ENCODE data around the gene COA8.

Gene COA8

DNA sequence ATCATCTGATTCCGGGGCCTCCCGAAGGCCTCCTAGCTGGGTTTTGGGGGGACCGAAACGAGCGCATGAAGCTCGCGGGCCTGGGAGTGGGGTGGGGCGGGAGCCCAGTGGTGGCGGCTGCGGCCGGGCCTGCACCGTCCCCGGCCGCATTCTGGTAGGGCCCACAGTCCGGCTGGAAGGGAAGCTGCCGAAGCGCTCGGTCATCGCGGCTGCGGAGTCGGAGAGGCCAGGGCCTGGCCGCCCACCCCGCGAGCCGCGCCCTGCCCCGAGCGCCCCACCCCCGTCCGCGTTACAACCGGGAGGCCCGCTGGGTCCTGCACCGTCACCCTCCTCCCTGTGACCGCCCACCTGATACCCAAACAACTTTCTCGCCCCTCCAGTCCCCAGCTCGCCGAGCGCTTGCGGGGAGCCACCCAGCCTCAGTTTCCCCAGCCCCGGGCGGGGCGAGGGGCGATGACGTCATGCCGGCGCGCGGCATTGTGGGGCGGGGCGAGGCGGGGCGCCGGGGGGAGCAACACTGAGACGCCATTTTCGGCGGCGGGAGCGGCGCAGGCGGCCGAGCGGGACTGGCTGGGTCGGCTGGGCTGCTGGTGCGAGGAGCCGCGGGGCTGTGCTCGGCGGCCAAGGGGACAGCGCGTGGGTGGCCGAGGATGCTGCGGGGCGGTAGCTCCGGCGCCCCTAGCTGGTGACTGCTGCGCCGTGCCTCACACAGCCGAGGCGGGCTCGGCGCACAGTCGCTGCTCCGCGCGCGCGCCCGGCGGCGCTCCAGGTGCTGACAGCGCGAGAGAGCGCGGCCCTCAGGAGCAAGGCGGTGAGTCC lies 66.1 kb downstream of the COA8 start, which contains the start of gene KLC1:
TSS of gene KLC1 (plus strand) at position 528 of the 819 bp plus-strand sequence. CDS start 25,354 bp downstream, outside the sequence.
- H3K36me3 ChIP-seq (ENCODE audit: control insufficient read depth, insufficient read depth, low read length) = no peaks in the 10 kb centered on the region
- no peaks in the 10 kb centered on the region for H3K9me3 ChIP-seq (ENCODE audit: control insufficient read depth, insufficient read depth, low read length)
- H3K27me3 ChIP-seq (ENCODE audit: control insufficient read depth, insufficient read depth, low read length) = no peaks in the 10 kb centered on the region
- peaks cover 8% of the 10 kb centered on the region for H3K4me1 ChIP-seq (ENCODE audit: control insufficient read depth, insufficient read depth, low read length)
- H3K9ac ChIP-seq (ENCODE audit: low read depth, low read length) = peak within 1 kb of the TSS; percentile 85
- H3K4me3 ChIP-seq (ENCODE audit: low read depth, low read length) = peak within 1 kb of the TSS; percentile 88

DNA sequence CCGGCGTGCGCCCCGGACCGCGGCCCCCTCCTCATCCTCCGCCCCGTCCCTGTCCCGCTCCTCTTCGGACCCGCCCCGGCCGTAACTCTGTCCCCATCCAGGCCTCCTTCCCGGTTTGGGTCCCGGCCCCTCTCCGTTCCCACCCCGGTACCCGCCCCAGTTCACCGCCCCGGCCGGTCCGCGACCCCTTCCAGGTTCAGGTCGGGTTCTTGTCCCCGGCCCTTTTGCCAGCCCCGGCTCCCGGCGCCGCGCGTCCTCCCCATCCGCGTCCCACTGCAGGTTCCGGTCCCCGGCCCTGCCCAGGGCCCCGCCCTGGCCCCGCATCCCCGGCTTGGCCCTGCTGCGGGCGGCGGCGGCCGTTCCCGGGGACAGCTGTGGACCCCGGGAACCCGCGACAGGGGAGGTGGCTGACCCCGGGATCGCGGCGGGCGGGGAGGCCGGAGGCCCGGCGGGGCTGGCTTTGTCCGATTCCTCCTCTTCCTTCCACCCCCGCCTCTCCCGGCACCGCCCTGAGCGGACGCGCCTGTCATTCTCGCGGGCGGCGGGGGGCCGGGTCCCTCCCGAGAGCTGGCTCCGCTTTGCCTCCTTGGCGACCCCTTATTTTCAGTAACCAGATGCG lies 66.9 kb downstream of the COA8 start:
- peak overlapping the region; percentile 85 for H3K9ac ChIP-seq (ENCODE audit: low read depth, low read length)
- peaks cover 8% of the 10 kb centered on the region for H3K4me1 ChIP-seq (ENCODE audit: control insufficient read depth, insufficient read depth, low read length)
- no peaks in the 10 kb centered on the region for H3K36me3 ChIP-seq (ENCODE audit: control insufficient read depth, insufficient read depth, low read length)
- no peaks in the 10 kb centered on the region for H3K27me3 ChIP-seq (ENCODE audit: control insufficient read depth, insufficient read depth, low read length)
- H3K9me3 ChIP-seq (ENCODE audit: control insufficient read depth, insufficient read depth, low read length) = no peaks in the 10 kb centered on the region
- peak overlapping the region; percentile 88 for H3K4me3 ChIP-seq (ENCODE audit: low read depth, low read length)

DNA sequence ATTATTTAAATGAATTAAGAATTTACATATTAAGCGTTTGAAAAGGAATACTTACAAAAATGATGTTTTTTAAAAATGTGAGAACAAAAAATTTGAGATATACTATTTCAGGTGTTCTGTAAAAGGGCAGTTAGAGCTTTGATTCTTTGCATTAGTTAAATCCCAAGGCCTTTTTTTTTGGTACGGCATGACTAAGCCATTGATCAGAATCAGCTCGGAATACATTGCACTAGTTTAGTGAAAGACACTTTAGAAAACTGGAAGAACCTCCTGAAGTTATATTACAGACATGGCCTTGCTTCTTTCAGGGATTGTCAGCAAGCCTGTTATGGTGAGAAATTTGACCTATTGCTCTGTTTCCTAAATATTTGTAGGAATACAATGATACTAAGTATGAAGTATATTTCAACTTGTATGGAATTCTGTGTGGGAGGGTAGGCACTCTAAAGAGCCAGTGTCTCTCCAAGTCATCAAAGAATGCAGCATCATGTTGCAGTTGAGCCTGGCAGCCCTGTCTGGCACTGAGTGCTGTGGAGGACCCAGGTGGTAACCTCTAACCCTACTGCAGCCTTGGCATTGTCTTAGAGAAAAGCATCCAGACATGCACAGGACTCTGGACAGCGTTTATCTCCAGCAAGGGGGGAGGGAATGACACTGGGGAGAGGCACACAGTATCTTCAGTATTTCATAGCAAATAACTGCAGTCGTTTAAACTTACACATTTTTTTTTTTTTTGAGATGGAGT lies 67.8 kb downstream of the COA8 start:
- Histone ChIP-seq H3K9me3 (ENCODE audit: control insufficient read depth, insufficient read depth, low read length) (no peaks in the 10 kb centered on the region), H3K4me1 (ENCODE audit: control insufficient read depth, insufficient read depth, low read length) (peaks cover 8% of the 10 kb centered on the region), H3K27me3 (ENCODE audit: control insufficient read depth, insufficient read depth, low read length) (no peaks in the 10 kb centered on the region), H3K4me3 (ENCODE audit: low read depth, low read length) (peak overlapping the region; percentile 88), H3K9ac (ENCODE audit: low read depth, low read length) (no peak overlapping the region), H3K36me3 (ENCODE audit: control insufficient read depth, insufficient read depth, low read length) (no peaks in the 10 kb centered on the region)

DNA sequence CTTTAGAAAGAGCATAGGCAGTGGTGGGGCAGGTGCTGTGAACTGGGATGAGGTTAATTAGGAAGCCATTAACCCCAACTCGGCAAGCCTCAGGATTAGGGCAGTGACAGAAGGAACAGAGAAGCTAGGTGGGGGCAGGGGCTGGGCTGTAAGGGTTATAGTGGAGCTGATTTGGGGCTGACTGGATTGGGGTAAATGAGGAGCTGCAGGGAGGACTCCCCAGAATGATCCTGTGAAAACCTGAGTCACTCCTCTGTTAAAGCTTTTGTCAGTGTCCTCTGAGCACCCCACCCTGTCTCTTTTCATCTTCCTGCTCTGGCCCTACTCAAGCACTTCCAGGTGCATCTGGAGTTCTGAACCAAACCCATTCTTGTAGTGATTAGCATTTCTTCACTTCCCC lies 70.6 kb downstream of the COA8 start:
- Histone ChIP-seq H3K27me3 (ENCODE audit: control insufficient read depth, insufficient read depth, low read length) (no peaks in the 10 kb centered on the region), H3K9ac (ENCODE audit: low read depth, low read length) (peak overlapping the region; percentile 8)

DNA sequence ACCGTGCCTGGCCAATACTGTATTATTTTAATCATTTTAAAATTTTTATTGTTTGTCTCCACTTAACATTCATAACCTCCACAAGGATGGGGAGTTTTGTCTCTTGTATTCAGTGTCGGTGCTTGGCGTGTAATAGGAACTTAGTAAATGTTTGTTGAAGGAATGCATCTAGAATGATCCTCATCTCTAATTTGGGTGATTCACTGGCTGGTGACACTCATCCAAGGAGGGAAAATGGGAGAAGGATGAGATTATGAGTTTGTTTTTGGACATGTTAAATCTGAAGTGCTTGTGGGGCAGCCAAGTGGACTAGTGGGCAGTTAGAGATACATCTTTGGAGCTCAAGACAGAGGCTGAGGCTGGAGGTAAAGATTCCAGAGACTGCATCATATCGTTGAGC lies 71.4 kb downstream of the COA8 start:
- peaks cover 6% of the 10 kb centered on the region for H3K4me1 ChIP-seq (ENCODE audit: control insufficient read depth, insufficient read depth, low read length)
- H3K9me3 ChIP-seq (ENCODE audit: control insufficient read depth, insufficient read depth, low read length) = no peaks in the 10 kb centered on the region
- H3K36me3 ChIP-seq (ENCODE audit: control insufficient read depth, insufficient read depth, low read length) = peaks cover 2% of the 10 kb centered on the region
- H3K9ac ChIP-seq (ENCODE audit: low read depth, low read length) = peak overlapping the region; percentile 16
- H3K4me3 ChIP-seq (ENCODE audit: low read depth, low read length) = no peak overlapping the region
- H3K27me3 ChIP-seq (ENCODE audit: control insufficient read depth, insufficient read depth, low read length) = no peaks in the 10 kb centered on the region

More for the DNA sequence above, 70.6 kb downstream of the COA8 start:
- peaks cover 2% of the 10 kb centered on the region for H3K36me3 ChIP-seq (ENCODE audit: control insufficient read depth, insufficient read depth, low read length)
- H3K4me3 ChIP-seq (ENCODE audit: low read depth, low read length) = no peak overlapping the region
- peaks cover 6% of the 10 kb centered on the region for H3K4me1 ChIP-seq (ENCODE audit: control insufficient read depth, insufficient read depth, low read length)
- no peaks in the 10 kb centered on the region for H3K9me3 ChIP-seq (ENCODE audit: control insufficient read depth, insufficient read depth, low read length)

DNA sequence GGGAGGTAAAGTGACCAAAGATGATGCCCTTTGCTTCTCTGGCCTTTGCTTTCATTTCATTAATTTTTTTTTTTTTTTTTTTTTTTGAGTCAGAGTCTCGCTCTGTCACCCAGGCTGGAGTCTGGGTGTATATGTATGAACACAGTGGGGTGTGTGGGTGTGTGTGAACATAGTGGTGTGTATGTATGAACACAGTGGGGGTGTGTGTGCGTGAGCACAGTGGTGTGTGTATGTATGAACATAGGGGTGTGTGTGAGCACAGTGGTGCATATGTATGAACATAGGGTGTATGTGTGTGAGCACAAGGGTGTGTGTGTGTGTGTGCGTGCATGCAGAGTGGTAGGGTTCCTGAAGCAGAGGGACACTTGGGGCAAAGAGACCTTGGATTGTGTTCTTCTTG lies 75.8 kb downstream of the COA8 start:
- Histone ChIP-seq H3K4me3 (ENCODE audit: low read depth, low read length) (no peak overlapping the region), H3K27me3 (ENCODE audit: control insufficient read depth, insufficient read depth, low read length) (no peaks in the 10 kb centered on the region), H3K4me1 (ENCODE audit: control insufficient read depth, insufficient read depth, low read length) (no peaks in the 10 kb centered on the region), H3K9me3 (ENCODE audit: control insufficient read depth, insufficient read depth, low read length) (no peaks in the 10 kb centered on the region), H3K36me3 (ENCODE audit: control insufficient read depth, insufficient read depth, low read length) (peaks cover 2% of the 10 kb centered on the region), H3K9ac (ENCODE audit: low read depth, low read length) (no peak overlapping the region)

Data from iPS-15b (cell line).